AG09309 (cell line): ENCODE data around the gene TCP10L.
"Not testable (repeated sequence)": the region's sequence is repeated elsewhere in the genome, so short reads cannot be mapped to it uniquely, and the experiment has no call there.

Experiments used
- DNase-seq: peaks from one replicate; pipeline ENCODE4 v3.0.0-alpha.2; 2010; ENCODE audit warnings: low read depth
- H3K4me3 ChIP-seq: 2 replicates; pipeline ENCODE4 v1.5.1; 2011; ENCODE audit warnings: mild to moderate bottlenecking, low read depth, low read length, moderate library complexity; ENCODE audit not compliant: control insufficient read depth
- TF ChIP-seq, protein P1 (sequence below): IDR thresholded peaks from 2 replicates; pipeline ENCODE4 v1.5.1; 2011; ENCODE audit warnings: mild to moderate bottlenecking, low read depth, low read length, inconsistent platforms; ENCODE audit not compliant: insufficient read depth, control insufficient read depth; ENCODE audit errors: missing control alignments

TCP10L gene

DNA sequence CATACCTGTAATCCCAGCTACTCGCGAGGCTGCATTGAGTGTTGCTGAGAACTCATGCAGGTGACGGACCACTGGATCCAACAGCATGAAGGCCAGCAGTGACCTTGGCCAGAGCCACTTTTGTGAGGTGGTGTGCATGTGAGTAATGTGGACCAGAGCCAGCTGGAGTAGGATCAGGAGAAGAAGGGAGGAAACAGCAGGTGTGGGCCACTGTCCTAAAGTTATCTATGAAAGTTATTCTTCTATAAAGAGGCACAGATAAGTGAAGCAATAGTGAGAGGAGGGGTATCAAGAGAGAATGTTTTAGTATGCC, 47.8 kb downstream of the TCP10L start:
- no peak overlapping the region for H3K4me3 ChIP-seq
- no peak for DNase-seq
- TF ChIP-seq, protein P1, sequence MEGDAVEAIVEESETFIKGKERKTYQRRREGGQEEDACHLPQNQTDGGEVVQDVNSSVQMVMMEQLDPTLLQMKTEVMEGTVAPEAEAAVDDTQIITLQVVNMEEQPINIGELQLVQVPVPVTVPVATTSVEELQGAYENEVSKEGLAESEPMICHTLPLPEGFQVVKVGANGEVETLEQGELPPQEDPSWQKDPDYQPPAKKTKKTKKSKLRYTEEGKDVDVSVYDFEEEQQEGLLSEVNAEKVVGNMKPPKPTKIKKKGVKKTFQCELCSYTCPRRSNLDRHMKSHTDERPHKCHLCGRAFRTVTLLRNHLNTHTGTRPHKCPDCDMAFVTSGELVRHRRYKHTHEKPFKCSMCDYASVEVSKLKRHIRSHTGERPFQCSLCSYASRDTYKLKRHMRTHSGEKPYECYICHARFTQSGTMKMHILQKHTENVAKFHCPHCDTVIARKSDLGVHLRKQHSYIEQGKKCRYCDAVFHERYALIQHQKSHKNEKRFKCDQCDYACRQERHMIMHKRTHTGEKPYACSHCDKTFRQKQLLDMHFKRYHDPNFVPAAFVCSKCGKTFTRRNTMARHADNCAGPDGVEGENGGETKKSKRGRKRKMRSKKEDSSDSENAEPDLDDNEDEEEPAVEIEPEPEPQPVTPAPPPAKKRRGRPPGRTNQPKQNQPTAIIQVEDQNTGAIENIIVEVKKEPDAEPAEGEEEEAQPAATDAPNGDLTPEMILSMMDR, result no peak

DNA sequence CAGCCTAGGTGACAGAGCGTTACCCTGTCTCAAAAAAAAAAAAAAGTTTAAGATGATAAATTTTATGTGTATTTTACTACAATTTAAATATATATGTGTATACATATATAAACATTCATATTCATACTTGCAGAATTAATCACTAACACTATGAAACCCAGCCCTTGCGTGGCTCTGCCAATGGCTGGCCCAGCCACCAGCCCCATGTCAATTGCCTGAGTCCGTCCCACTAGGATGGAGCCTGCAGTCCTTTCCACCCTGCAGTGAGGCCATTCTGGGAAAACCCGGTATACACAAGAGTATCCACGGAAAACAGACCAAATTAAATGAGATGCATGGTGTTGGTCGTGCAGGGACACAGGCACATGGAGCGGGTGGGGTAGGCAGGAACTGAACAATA, 49.7 kb downstream of the TCP10L start:
- H3K4me3 ChIP-seq, result no peak overlapping the region
- TF ChIP-seq, protein P1, result no peak
- no peak for DNase-seq

DNA sequence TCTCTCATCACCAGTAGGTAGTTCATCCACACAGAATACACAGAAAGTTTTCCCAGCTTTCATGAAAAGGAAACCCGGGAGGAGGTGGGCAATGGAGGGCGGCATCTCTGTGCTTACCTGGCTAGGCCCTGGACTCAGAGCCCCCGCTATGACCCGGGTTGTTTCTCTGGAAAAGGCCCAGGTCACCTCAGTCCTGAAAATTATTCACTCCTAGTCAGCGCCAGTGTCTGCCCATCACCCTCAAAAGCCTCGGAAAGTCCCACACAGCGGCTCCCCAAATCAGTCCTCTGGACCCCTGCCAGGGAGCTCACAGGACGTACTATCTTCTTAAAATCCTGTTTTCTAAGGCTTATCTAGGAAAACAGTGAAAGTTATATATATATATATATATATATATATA, 51.2 kb downstream of the TCP10L start:
- H3K4me3 ChIP-seq, result no peak overlapping the region
- no peak for DNase-seq
- TF ChIP-seq, protein P1, result no peak

DNA sequence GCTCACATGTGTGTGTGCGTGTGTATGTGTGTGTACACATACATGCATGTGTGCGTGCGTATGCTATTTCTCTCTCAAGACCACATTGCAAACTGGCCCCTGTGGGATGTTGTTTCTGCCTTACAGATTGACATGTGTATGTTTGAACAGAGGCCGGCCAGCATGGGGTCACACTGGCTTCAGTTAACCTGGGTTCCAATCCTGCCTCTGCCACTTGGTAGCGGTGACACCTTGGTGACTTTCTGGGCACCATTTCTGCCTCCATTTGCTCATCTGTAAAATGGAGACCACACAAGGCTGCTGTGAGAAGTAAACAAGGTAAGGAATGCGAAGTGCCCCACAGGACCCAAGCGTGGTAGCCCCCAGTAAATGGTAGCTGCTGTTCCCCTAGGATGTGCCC, 51.7 kb downstream of the TCP10L start:
- DNase-seq, result no peak
- no peak overlapping the region for H3K4me3 ChIP-seq
- TF ChIP-seq, protein P1, result no peak

DNA sequence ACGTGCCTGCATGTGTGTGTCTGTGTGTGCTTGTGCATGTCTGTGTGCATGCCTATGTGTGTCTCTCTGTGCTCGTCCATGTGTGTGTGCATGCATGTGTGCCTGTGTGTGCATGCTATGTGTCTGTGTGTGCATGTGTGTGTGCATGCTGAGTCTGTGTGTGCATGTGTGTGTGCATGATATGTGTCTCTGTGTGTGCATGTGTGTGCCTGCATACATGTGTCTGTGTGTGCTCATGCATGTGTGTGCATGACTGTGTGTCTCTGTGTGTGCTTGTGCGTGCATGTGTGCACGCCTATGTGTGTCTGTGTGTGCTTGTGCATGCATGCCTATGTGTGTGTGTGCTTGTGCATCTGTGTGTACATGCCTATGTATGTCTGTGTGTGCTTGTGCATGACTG, 52.3 kb downstream of the TCP10L start:
- TF ChIP-seq, protein P1, result no peak
- no peak for DNase-seq

DNA sequence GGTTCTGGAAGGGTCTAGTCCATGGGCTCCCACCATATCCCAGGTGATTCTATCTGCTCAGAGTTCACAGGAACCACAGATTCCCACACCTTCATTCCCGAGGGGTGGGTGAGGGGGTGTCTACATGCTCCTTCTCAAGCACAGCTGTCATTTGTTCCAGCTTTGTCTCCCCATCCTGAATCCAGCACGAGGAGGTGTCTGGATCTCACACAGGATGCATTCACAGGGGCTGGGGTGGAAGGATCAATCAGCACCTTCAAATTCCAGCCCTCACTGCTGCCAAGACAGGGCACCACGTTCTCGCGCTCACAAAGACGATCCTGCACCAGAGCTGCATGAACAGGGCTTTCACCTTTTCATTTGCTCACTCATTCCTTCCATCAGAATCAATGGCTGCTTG, 52.7 kb downstream of the TCP10L start:
- DNase-seq, result no peak
- H3K4me3 ChIP-seq, result no peak overlapping the region
- TF ChIP-seq, protein P1, result no peak

More for the DNA sequence above, 52.3 kb downstream of the TCP10L start:
- H3K4me3 ChIP-seq, result no peak overlapping the region

DNA sequence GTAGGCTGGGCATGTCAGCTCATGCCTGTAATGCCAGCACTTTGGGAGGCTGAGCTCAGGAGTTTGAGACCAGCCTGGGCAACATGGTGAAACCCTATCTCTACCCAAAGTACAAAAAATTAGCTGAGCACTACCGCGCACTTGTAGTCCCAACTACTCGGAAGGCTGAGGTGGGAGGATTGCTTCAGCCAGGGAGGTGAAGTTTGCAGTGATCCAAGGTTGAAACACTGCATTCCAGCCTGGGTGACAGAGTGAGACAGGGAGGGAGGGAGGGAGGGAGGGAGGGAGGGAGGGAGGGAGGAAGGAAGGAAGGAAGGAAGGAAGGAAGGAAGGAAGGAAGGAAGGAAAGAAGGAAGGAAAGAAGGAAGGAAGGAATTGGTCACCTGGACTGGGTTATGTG, 53.8 kb downstream of the TCP10L start:
- DNase-seq, H3K4me3 ChIP-seq: not testable (repeated sequence)

DNA sequence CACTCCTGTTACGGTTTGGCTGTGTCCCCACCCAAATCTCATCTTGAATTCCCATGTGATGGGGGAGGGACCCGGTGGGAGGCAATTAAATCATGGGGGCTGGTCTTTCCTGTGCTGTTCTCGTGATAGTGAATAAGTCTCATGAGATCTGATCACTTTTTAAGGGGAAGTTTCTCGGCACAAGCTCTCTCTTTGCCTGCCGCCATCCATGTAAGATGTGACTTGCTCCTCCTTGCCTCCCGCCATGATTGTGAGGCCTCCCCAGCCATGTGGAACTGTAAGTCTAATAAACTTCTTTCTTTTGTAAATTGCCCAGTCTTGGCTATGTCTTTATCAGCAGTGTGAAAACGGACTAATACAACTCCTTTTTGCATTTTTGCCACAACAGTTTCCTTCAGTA, 54.5 kb downstream of the TCP10L start:
- DNase-seq, H3K4me3 ChIP-seq: not testable (repeated sequence)
